ENCODE measurements around the gene FMNL1. TPM values are rescaled to one million over a fixed set of nuclear protein-coding genes. Genes with fewer than 3 reads are reported as not detected.

The FMNL1 gene
- total RNA-seq, 4 donors from 2014 or later = 19.2 to 42.9 (median 24.6) TPM

DNA sequence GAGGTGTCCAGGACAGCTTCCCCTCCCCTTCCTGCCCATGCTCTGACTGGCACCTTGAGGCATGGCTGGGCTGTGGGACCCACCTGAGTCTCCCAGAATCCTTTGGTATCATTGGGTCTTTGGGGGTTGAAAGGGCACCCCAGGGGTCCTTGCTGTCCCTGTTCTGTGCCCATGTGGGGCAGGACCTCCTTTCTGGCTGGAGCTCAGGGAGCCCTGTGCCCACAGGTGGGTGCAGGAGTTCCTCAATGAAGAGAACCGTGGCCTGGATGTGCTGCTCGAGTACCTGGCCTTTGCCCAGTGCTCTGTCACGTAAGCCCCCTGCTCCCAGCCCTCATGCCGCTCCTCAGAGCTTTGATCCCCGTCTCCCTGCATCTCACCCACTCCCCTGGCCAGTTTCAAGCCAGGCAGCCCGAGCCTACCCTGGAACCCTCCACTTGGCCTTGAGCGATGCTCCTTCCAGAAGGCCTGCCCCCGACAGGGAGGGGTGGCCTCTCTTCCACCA, 11.8 kb downstream of the FMNL1 start:
- Histone ChIP-seq H3K27me3 (no peaks in the 10 kb centered on the region), H3K27ac (no peak overlapping the region), H3K4me1 (peaks cover 0 to 36% (median 18%) of the 10 kb centered on the region in 4 donors), H3K9me3 (no peaks in the 10 kb centered on the region), H3K36me3 (peaks cover 0 to under 1% (median 0%) of the 10 kb centered on the region in 3 donors), H3K4me3 (no peak overlapping the region)
- TF ChIP-seq, protein P1, sequence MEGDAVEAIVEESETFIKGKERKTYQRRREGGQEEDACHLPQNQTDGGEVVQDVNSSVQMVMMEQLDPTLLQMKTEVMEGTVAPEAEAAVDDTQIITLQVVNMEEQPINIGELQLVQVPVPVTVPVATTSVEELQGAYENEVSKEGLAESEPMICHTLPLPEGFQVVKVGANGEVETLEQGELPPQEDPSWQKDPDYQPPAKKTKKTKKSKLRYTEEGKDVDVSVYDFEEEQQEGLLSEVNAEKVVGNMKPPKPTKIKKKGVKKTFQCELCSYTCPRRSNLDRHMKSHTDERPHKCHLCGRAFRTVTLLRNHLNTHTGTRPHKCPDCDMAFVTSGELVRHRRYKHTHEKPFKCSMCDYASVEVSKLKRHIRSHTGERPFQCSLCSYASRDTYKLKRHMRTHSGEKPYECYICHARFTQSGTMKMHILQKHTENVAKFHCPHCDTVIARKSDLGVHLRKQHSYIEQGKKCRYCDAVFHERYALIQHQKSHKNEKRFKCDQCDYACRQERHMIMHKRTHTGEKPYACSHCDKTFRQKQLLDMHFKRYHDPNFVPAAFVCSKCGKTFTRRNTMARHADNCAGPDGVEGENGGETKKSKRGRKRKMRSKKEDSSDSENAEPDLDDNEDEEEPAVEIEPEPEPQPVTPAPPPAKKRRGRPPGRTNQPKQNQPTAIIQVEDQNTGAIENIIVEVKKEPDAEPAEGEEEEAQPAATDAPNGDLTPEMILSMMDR (IDR thresholded peaks at IDR 0.05) = no peak
- TF ChIP-seq POLR2A (IDR thresholded peaks at IDR 0.05) = no peak
- no peak for TF ChIP-seq EP300 (IDR thresholded peaks at IDR 0.05)
- DNase-seq (ENCODE audit: low spot score in 2 of 2) = no peak
- WGBS, 2 donors = 79 to 80% methylated on average over 6 to 8 of the region's 8 CpGs

DNA sequence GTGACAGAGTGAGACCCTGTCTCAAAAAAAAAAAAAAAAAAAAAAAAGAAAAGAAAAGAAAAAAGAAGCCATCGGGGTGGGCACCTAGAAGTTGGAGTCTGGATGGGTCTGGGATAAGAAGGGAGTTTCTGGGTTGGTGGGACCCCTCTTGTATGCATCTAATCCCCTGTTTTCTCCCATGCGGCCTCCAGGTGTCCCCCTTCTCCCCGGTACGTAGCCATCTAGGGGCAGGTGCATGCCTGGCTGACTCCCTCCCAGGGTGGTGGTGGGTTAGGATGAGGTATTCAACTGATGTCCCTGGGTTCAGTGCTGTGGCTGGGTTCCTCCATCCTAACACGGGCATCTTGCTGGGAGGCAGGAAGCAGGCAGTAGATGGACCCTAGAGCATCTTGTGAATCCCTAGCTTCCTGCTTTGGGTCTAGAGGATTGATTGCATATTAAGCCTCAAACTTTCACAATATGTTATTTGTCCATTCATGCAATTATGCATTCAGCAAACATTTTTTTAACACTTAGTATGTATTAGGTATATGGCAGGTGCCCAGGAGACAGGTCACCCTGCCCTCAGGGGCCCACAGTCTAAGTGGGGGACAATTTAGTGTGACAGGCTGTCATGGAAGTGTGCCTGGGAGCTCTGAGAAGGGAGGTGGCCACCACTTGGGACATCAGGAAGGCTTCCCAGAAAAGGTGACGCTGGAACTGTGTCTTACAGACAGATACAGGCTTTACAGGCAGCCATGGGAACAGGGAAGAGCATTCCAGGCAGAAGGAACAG, 13.1 kb downstream of the FMNL1 start:
- Histone ChIP-seq H3K27ac (no peak overlapping the region), H3K9me3 (no peaks in the 10 kb centered on the region), H3K36me3 (peaks cover 0 to 6% (median 0%) of the 10 kb centered on the region in 3 donors), H3K27me3 (peaks cover 0 to 10% of the 10 kb centered on the region in 2 donors), H3K4me3 (no peak overlapping the region), H3K4me1 (peaks cover 0 to 22% (median 13%) of the 10 kb centered on the region in 4 donors)
- WGBS, 2 donors = 21 to 48% methylated on average over 6 of the region's 6 CpGs
- TF ChIP-seq, protein P1 (IDR thresholded peaks at IDR 0.05) = peak in 1 of 5 experiments; percentile 11
- TF ChIP-seq EP300 (IDR thresholded peaks at IDR 0.05) (no peak), POLR2A (IDR thresholded peaks at IDR 0.05) (no peak)
- no peak for DNase-seq (ENCODE audit: low spot score in 2 of 2)

DNA sequence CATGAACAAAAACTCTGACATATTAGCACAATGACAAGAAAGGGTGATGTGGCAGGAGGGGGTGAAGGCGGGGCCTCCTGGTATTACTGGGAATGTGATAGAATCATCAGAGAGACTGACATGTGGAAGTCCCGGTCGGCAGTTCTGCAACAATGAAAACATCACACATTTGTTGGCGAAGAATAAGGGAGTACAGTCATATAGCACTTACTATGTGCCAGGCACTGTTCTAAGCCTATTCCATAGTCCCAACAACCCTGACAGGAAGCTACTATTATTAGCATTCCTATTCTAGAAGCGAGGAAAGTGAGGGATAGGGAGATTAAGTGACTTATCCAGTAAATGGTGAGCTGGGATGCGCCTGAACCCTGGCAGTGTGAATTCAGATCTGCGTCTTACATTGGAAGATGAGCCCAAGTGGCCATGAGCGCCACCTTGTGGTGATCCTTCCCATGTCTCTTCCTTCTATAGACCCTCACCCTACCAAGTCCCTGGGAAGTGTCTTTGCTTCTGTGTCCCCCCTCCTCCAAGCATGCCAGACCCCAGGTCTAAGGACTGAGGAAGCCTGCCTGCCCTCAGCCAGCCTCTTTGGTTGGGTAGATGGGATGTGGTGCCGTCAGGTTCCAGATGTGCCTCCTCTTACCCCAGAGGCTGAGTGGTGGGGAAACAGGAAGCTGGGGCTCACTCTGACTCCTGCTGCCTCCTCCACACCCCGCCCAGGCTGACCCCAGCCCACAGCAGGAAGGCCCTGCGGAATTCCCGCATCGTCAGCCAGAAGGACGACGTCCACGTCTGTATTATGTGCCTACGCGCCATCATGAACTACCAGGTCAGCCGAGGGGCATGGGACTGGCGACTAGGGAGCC, 14.0 kb downstream of the FMNL1 start:
- no peak overlapping the region for H3K27ac ChIP-seq
- TF ChIP-seq POLR2A (IDR thresholded peaks at IDR 0.05) (no peak), EP300 (IDR thresholded peaks at IDR 0.05) (no peak)
- TF ChIP-seq, protein P1 (IDR thresholded peaks at IDR 0.05) = peak; percentile 70 to 87 (median 75)
- peaks cover 0 to 6% (median 0%) of the 10 kb centered on the region in 3 donors for H3K36me3 ChIP-seq
- peaks cover 0 to 14% (median 7%) of the 10 kb centered on the region in 4 donors for H3K4me1 ChIP-seq
- WGBS, 2 donors = 45 to 53% methylated on average over 16 to 18 of the region's 20 CpGs
- no peak overlapping the region for H3K4me3 ChIP-seq
- no peaks in the 10 kb centered on the region for H3K9me3 ChIP-seq
- peaks cover 0 to 19% of the 10 kb centered on the region in 2 donors for H3K27me3 ChIP-seq
- peak; percentile 67 to 90 for DNase-seq (ENCODE audit: low spot score in 2 of 2)

DNA sequence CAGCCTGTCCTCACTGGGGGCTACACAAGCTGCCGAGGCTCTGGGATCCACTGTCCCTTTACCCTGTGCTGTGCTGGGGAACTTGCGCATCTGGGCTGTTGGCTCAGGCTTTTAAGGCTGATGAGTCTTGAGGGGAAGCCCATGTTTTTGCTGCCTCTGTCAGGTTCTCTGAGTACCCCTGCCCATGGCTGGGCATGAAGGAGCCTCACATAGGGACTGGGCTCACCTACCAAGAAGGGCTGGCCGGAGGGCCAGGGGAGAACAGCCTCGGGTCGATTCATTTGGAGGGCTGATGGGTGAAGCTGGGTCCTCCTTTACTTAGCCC, 14.6 kb downstream of the FMNL1 start:
- no peaks in the 10 kb centered on the region for H3K9me3 ChIP-seq
- H3K36me3 ChIP-seq = peaks cover 0 to 6% (median 0%) of the 10 kb centered on the region in 3 donors
- H3K4me1 ChIP-seq = peaks cover 0 to 10% (median 5%) of the 10 kb centered on the region in 4 donors
- no peak for DNase-seq (ENCODE audit: low spot score in 2 of 2)
- TF ChIP-seq, protein P1 (IDR thresholded peaks at IDR 0.05) = no peak
- no peak for TF ChIP-seq EP300 (IDR thresholded peaks at IDR 0.05)
- no peak for TF ChIP-seq POLR2A (IDR thresholded peaks at IDR 0.05)
- H3K27ac ChIP-seq = no peak overlapping the region
- H3K4me3 ChIP-seq = no peak overlapping the region
- 71 to 84% methylated on average over 4 to 5 of the region's 5 CpGs for WGBS, 2 donors
- H3K27me3 ChIP-seq = peaks cover 0 to 25% of the 10 kb centered on the region in 2 donors
